ENCODE measurements around the gene MBNL2.

Gene MBNL2

GRCh38 chr13:97422118-97423054, 200.3 kb downstream of the MBNL2 start:
- DNase-seq (ENCODE audit: low read depth in 2 of 2), result no peak

GRCh38 chr13:97423300-97424045, 201.3 kb downstream of the MBNL2 start:
- no peak for DNase-seq (ENCODE audit: low read depth in 2 of 2)

- DNase-seq (ENCODE audit: low read depth in 2 of 2), result no peak
Measured at GRCh38 chr13:97425590-97425989, 203.5 kb downstream of the MBNL2 start.

- no peak for DNase-seq (ENCODE audit: low read depth in 2 of 2)
Measured at GRCh38 chr13:97426695-97427094, 204.6 kb downstream of the MBNL2 start.

- no peak for DNase-seq (ENCODE audit: low read depth in 2 of 2)
Measured at GRCh38 chr13:97429681-97430081, 207.5 kb downstream of the MBNL2 start.

- no peak for DNase-seq (ENCODE audit: low read depth in 2 of 2)
Measured at GRCh38 chr13:97430296-97430695, 208.2 kb downstream of the MBNL2 start.

- DNase-seq (ENCODE audit: low read depth in 2 of 2), result no peak
Measured at GRCh38 chr13:97431171-97431764, 209.1 kb downstream of the MBNL2 start.

- no peak for DNase-seq (ENCODE audit: low read depth in 2 of 2)
Measured at GRCh38 chr13:97432232-97432916, 210.2 kb downstream of the MBNL2 start.

GRCh38 chr13:97432917-97433726, 211.0 kb downstream of the MBNL2 start:
- peak; percentile 90 to 99 for DNase-seq (ENCODE audit: low read depth in 2 of 2)

- peak; percentile 71 to 78 for DNase-seq (ENCODE audit: low read depth in 2 of 2)
Measured at GRCh38 chr13:97433727-97434396, 211.7 kb downstream of the MBNL2 start, which contains the start of gene RAP2A. RAP2A (plus strand) TSS chr13:97434169; CDS start chr13:97434471, 302 bp downstream.

GRCh38 chr13:97434397-97435201, 212.5 kb downstream of the MBNL2 start:
- peak in 1 of 2 donors; percentile 12 for DNase-seq (ENCODE audit: low read depth in 2 of 2)

GRCh38 chr13:97435323-97435722, 213.2 kb downstream of the MBNL2 start:
- DNase-seq (ENCODE audit: low read depth in 2 of 2), result no peak

GRCh38 chr13:97435794-97436193, 213.7 kb downstream of the MBNL2 start:
- DNase-seq (ENCODE audit: low read depth in 2 of 2), result no peak

- no peak for DNase-seq (ENCODE audit: low read depth in 2 of 2)
Measured at GRCh38 chr13:97436845-97437244, 214.7 kb downstream of the MBNL2 start.

- DNase-seq (ENCODE audit: low read depth in 2 of 2), result no peak
Measured at GRCh38 chr13:97437729-97438128, 215.6 kb downstream of the MBNL2 start.

- no peak for DNase-seq (ENCODE audit: low read depth in 2 of 2)
Measured at GRCh38 chr13:97438856-97439595, 216.9 kb downstream of the MBNL2 start.

- DNase-seq (ENCODE audit: low read depth in 2 of 2), result no peak
Measured at GRCh38 chr13:97440598-97441170, 218.6 kb downstream of the MBNL2 start.

GRCh38 chr13:97441368-97441767, 219.2 kb downstream of the MBNL2 start:
- no peak for DNase-seq (ENCODE audit: low read depth in 2 of 2)
